NCI-H82 (cell line): ENCODE measurements around the gene TECTA.
A peak's percentile ranks its signal among the peaks of the same experiment; 100 is the strongest.

Experiments used
- DNase-seq: peaks from one replicate; lab custom pipeline; 2025; lab: John Stamatoyannopoulos, UW

The TECTA gene, protein sequence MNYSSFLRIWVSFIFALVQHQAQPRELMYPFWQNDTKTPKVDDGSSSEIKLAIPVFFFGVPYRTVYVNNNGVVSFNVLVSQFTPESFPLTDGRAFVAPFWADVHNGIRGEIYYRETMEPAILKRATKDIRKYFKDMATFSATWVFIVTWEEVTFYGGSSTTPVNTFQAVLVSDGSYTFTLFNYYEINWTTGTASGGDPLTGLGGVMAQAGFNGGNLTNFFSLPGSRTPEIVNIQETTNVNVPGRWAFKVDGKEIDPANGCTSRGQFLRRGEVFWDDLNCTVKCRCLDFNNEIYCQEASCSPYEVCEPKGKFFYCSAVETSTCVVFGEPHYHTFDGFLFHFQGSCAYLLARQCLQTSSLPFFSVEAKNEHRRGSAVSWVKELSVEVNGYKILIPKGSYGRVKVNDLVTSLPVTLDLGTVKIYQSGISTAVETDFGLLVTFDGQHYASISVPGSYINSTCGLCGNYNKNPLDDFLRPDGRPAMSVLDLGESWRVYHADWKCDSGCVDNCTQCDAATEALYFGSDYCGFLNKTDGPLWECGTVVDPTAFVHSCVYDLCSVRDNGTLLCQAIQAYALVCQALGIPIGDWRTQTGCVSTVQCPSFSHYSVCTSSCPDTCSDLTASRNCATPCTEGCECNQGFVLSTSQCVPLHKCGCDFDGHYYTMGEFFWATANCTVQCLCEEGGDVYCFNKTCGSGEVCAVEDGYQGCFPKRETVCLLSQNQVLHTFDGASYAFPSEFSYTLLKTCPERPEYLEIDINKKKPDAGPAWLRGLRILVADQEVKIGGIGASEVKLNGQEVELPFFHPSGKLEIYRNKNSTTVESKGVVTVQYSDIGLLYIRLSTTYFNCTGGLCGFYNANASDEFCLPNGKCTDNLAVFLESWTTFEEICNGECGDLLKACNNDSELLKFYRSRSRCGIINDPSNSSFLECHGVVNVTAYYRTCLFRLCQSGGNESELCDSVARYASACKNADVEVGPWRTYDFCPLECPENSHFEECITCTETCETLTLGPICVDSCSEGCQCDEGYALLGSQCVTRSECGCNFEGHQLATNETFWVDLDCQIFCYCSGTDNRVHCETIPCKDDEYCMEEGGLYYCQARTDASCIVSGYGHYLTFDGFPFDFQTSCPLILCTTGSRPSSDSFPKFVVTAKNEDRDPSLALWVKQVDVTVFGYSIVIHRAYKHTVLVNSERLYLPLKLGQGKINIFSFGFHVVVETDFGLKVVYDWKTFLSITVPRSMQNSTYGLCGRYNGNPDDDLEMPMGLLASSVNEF (N-terminal part only)

DNA sequence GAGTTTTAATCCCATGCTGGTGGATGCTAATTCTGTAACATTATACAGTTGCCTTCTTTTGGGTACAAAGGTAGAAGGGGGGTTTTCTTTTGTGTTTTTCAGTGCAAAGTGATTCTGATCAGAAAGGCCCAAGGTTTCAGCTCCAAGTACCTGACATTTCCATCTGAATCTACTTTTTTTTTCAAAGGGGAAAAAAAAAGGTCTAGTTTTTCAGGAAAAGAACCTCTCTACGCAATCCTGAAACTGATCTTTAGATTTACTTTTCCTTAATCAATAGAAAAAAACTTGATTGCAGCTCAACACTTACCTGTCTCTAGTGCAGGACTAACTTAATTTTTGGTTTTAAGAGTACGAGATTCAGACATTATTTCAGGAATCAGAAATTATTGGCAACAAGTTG is at the start of gene TECTA:
Gene TECTA (plus strand): TSS at position 301 of the 400 bp plus-strand sequence. CDS start 1,423 bp downstream, outside the sequence.
- DNase-seq: no peak

DNA sequence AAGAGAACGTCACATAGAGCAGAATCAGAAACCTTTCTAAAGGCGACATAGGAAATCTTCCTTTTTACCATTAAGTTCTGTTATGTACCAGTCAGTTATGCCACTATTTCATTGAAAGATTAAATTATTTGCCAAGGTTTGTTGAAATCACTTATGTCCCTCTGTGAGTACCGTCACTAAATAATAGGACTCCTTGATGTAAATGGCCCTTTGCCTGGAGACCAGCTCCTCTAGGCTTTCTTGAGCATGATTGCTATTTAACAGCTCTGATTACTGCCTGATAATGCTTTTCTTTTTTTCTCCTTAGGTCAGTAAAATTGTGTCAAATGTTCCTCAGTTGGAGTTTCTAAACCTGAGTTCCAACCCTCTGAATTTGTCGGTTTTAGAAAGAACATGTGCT is 47.8 kb upstream of the TECTA start:
- DNase-seq: no peak

DNA sequence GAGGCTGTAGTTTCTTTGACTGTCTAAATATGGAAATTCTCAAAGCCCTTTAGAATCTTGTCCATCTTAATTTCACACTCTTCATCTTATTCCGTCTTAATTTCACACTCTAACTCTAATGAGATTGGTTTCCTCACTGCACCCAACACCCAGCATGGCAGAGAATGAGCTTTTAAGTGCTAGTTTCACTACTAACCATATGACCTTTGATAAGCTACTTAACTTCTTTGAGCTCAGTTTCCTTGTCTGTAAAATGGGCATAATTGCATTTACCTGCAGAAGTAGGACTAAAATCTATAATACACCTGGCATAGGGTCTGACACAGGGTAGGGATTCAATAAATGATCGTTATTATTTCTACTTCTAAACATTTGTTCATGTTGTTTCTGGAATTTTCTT is 46.8 kb upstream of the TECTA start:
- no peak for DNase-seq

DNA sequence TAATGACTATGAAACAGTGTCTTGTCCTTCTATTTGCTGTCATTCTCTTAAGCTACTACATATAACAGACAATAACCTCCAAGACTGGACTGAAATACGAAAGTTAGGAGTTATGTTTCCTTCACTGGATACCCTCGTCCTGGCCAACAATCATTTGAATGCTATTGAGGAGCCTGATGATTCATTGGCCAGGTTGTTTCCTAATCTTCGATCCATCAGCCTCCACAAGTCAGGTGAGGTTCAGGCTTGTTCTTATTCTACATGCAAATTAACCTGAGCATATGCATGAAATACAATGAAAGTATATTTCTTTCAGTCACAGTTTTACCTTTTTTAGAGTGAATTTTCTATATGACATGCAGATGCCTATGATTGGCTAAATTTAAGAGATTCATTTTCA is 46.0 kb upstream of the TECTA start:
- DNase-seq: no peak

DNA sequence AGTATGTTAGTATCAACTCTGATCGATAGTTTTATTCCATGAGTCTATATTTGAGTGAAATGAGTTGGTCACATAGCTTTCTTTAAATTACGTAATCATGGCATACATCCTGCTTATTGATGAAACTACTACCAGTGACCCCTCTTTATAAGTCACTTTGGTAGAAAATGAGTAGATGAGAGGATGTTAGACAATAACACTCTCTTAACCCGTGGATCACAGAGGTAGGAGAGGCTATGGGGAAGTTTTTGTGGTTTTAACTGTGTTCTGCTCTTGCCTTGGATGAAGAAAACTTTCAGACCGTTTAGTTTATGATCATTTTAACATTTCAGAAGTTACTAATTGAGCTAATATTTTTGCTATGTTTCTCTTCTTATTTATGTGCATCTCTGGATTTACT is 43.1 kb upstream of the TECTA start:
- DNase-seq: no peak

DNA sequence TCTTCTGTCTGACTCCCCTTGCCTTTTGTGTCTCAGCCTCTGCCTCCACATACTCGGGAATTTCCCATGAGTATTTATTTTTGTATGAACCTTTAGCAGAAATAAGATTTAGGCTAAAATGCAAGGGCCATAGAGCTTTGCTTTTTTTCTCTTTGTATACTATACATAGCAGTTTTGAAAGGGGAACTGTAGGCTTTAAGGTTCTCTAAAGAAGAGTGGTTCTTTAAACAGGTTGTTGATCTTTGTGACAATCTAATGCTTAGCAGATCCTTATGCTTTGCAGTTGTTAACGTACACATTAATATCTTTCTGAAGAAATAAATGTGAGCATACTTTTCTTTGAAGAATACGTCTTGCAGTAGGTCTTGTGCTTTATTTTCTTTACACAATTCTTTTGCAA is 42.1 kb upstream of the TECTA start:
- no peak for DNase-seq

DNA sequence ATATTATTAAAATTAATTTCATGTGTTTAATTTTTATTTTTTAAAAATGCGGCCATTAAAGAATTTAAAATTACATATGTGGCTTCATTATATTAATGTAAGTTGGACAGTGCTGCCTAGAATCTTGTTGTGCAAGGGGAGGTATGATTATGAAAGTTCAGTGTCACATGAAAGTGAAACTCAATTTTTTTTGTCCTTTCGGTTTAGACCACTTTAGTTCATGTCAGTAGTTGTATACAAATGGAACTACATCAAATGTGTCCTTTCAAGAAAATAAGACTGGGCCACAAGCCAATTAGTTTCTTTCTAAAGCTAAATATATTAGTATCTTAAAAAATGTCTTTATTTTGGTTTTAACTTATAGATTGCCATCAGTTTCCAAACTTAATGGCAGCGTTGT is 41.4 kb upstream of the TECTA start:
- no peak for DNase-seq

DNA sequence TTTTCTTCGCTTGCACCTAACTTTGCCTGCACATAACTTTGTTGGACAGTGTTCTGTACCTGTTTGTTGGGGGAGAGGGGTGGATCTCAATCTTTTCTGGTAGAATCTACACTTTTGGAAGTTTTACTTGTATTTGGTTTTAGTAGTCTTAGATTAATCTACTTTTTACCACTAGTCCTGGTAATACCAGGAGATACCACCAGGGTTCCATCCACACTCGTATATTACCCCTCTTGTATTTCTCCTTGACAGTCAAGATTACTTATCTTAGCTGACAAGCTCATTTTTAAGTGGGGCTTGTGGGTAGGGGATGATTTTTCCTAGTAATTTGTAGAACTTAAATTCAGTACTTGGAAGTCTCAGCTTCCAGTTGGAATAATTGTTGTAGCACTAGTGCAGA is 37.3 kb upstream of the TECTA start:
- DNase-seq: peak; percentile 14

DNA sequence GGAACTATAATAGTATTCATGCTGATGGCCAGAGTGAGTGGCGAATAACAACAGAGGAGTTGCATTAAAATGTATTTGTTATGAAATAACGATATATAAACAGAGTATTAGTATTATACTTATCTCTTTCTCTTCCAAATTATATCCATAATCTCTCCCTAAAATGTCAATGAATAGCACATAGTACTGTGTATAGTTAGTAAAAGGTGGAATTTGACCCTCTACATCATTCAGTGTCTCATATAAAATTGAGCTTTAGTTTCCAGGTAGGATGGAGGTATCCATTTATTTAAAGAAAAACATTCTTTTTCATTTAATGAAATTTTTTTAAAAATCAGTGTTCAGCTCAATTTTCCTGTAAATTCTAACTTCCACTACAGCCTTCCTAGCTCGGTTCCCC is 34.4 kb upstream of the TECTA start:
- no peak for DNase-seq

DNA sequence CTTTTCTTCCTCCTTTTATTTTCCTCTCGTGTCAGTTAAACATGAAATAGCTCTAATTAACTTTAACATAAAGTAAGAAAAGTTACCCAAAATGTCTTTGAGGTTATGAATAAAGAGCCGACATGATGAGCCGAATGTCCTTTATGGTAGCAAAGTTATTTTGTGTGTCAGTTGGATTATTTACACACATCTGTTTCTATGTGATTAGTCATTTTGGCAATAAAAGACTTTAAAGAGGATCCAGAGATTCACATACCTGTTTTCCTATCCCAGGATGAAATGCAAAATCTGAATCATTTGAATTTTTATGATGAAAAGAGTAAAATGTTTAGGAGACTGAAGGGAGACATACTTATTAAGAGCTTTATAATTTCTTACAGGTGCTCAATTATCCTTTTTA is 34.0 kb upstream of the TECTA start:
- DNase-seq: no peak

DNA sequence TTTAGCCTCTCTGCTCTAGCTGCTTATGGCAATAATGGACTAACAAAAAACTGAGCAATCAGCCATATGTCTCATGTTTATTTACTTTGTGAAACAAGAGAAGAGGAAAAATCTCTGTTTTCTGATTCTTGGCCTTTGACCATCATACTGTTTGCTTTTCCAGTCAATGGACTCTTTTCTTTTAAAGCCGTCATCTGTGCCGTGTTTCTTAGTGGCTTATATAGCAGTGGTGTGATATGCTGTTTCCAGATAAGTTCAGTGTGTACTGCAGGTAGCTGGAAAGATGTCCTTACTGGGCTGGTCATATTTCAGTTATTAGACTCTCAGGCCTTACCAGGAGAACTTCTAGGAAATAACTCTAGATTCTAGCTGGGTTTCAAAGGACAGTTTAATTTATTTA is 33.6 kb upstream of the TECTA start:
- no peak for DNase-seq

DNA sequence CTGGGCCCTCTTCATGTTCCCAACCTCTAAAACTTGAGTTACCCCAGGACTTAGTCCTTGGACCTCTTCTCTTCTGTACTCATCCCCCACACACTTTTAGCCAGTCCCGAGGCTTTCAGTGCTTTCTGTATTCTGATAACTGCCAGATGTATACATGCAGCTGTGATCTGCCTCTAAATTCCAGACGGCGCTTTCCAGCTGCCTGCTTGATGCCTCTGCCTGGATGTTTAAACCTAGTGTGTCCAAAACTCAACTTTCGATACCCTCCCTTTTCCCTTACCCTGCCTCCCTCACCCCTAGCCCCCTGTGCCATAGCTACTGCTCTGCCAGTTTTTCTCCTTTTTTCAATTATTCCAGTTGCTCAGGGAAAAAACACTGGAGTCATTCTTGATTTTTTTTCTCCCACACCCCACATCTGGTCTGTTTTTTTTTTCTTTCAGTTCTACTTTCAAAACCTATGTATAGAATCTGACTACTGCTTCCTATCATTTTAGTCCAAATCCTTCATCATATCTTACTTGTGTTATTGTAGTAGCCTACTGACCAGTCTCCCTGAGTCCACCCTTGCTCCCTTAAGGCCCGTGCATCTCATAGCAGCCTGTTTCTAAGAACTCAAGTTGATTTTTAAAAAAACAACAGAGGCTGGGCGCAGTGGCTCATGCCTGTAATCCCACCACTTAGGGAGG is 32.9 kb upstream of the TECTA start:
- DNase-seq: no peak

DNA sequence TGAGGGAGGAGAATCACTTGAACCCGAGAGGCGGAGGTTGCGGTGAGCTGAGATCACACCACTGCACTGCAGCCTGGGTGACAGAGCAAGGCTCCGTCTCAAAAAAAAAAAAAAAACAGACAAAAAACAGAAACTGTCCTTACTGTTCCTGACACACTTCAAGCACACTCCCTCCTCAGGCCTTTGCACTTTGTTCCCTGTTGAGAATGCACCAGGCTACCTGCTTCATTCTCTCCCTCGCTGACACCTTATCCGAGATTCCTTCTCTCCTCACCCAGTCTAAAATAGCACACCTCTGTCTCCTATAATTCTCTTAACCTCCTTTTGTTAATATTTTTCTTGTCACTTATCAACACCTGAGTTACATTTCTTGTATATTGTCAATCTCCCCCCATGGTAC is 32.3 kb upstream of the TECTA start:
- DNase-seq: no peak

DNA sequence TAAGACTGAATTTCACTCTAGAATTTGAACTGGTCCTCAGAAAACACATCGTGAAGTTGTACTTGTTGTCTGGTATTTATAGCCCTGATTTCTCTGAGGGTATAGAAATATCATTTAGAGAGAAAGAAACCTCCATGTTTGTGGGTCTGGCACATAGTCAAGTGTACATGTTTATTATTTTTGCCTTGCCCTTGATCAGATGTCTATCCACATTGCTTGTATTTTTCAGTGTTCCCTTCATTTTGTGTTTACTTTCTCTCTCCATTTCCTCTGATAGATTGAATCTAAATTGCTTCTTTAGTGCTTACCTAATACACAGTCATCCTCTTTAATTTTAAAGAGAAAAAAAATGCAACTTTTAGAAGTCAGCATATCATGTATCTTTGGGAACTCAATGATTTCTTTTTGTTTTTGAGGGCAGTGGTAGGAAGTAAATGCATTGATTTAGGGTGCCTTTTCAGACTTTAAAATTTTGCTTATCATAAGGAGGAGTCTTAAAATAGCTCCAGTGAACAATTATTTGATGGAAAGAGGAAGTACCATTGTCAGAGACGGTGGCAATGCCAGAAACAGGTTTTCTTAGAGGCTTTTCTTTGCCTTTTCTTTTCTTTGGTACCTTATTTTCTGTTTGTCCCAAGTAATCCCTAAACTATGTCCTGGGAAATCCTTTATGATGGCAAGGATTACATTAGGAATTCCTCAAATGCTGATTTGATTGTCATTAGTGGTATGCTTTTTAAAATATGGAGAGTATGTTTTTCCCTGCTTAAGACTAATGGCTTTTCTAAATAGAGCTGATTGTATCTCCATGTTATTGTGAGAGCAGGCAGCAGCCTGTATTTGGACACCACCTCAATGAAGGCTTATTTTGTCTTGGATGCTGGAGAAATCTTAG is 29.8 kb upstream of the TECTA start:
- DNase-seq: no peak

DNA sequence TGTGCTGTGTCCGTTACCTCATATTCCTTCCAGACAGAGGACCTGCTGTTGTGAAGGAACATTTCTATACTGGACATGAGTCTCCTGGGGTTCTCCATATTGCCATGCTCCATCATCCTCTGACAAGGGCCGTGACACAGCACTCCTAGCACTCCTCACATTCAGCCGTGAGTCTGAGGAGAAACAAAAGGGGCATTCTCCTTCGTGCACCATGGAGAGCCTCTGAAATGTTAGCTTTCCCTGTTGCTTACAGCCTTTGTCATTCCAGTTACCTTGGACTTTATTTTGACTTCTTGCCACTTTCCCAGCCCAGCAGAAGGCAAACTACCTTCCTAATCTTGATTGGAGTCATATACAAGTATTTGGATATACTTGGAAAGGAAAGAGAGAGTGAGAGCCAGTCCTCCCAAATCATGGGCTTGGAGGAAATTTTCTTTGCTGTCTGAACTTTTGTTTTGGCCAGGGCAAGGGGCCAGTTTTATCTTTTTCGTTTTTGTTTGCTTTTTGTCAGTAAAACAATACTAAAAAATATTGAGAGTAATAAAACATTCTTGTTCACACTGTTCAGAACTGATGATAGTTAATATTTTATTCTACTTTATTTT is 29.1 kb upstream of the TECTA start:
- DNase-seq: no peak

DNA sequence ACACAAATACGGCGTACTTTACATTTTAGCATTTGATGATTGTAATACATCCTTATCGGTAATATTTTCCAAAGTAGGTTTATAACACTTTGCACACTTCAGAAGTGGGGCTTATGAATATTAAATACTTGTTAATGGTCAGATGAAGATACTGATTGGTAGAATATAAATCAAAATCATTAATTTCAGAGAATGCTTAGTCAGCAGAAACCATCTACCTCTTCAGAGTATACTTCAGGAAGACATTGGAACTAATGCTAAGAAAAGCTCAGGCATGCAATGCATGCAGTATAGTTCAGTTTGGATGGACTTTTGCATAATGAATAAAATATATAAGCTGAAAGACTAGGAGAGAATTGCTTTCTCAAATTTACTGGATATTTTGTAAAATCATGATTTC is 19.7 kb upstream of the TECTA start:
- DNase-seq: no peak

DNA sequence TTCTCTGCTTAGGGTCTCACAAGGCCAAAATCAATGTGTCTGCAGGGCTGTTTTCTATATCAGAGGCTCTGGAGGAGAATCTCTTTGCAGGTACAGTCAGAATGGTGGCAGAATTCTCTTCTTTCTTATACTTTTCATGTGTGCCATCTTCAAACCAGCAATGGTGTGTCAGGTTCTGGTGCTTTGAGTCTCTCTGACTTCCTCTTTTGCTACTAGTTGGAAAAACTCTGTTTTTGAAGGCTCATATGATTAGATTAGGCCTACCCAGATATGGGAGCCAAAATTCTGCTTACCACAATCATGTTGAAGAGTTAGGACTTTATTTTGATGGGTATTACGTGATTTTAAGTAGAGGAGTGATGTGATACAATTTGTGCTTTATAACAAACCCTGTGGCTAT is 18.8 kb upstream of the TECTA start:
- no peak for DNase-seq

DNA sequence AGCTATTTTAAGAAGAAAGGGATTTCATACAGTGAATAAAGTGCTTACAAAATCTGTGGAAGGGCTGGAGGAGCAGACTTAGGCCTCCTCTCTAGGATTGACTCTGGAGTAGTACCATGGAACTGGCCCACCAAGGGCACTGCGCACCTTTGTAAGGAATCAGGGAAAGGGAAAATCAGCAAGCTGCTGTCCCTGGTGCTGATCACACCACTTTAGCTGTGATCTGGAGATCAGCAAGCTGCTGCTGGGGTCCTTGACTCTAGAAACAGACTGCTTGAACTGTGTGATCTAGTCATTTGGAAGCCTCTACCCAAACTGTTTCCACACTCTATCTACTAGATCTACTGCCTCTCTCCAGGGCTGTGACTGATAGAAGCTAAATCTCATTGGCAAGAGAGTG is 18.4 kb upstream of the TECTA start:
- no peak for DNase-seq

DNA sequence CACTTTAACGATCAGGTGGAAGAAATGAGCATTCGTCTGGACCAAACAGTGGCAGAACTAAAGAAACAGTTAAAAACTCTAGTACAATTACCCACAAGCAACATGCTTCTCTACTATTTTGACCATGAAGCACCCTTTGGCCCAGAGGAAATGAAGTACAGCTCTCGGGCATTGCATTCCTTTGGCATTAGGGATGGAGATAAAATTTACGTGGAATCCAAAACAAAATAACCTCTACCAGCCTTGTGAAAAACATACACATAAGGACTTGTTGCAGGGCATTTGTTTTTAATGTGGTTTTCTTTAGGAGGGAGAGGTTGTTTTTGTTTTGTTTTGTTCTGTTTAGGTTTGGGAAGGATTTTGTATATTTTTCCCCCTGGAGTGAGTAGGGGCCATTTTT is 14.2 kb upstream of the TECTA start:
- no peak for DNase-seq

DNA sequence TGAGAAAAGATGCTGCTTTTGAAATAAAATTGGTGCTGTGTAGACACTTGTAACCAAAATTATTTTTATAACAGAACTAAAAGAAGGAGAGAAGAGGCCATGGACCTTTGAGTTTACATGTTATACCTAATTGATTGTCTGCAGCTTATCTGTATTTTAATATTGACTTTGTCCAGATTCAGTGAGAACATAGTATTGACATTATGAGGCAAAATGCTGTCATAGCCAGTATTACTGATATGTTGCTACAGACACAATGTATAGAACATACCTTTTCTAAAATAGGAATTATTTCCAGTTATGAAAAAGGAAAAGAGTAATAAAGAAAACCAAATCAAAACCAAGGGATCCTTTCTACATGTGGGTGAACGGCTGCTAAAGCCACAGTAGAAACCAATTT is 11.5 kb upstream of the TECTA start:
- DNase-seq: no peak
